Measurements from ENCODE around the gene FAM193A.

- TF ChIP-seq GATA2 (IDR thresholded peaks at IDR 0.05; ENCODE audit: low read depth, low read length) (no peak), GATA3 (IDR thresholded peaks at IDR 0.05; ENCODE audit: low read depth, low read length) (no peak)
Measured at GRCh38 chr4:2634014-2634413, 97.6 kb downstream of the FAM193A start.

All from SH-SY5Y (cell line).